CD4-positive, CD25-positive, alpha-beta regulatory T cell (primary cell): ENCODE results near the gene VPS18. TPM values are rescaled to one million over a fixed set of nuclear protein-coding genes. Genes with fewer than 3 reads are reported as not detected.
"Not testable (repeated sequence)": the region's sequence is repeated elsewhere in the genome, so short reads cannot be mapped to it uniquely, and the experiment has no call there.

Experiments
- ATAC-seq, 2 donors: fragments of 150-1000 bp; cut with Tn5 transposase; one replicate each; pipeline ENCODE4 v1.10.0; 2021; ENCODE audit warnings: low read depth in 2 of 2, moderate number of reproducible peaks in 2 of 2, moderate library complexity in 1 of 2
- DNase-seq, 3 donors: peaks; one replicate each; pipeline versions ENCODE4 v3.0.0 to v3.0.0-alpha.2; 2012 to 2022; ENCODE audit warnings: mixed read lengths in 1 of 3
- H3K27ac ChIP-seq: one replicate; pipeline ENCODE4 v1.7.0; 2013; ENCODE audit warnings: mild to moderate bottlenecking, low read length; ENCODE audit not compliant: insufficient read depth, poor library complexity, severe bottlenecking
- H3K27me3 ChIP-seq: one replicate; pipeline ENCODE4 v1.7.0; 2013; ENCODE audit warnings: low read length; ENCODE audit not compliant: control insufficient read depth, insufficient read depth
- H3K36me3 ChIP-seq: one replicate; pipeline ENCODE4 v1.7.0; 2013; ENCODE audit warnings: mild to moderate bottlenecking, low read length, moderate library complexity; ENCODE audit not compliant: control insufficient read depth, insufficient read depth
- H3K4me1 ChIP-seq: 2 replicates; pipeline ENCODE4 v1.7.0; 2013; ENCODE audit warnings: mild to moderate bottlenecking, low read length; ENCODE audit not compliant: insufficient read depth, control insufficient read depth, poor library complexity, severe bottlenecking
- H3K4me3 ChIP-seq: one replicate; pipeline ENCODE4 v1.7.0; 2013; ENCODE audit warnings: low read depth, mild to moderate bottlenecking, low read length, moderate library complexity
- H3K9me3 ChIP-seq, 2 experiments: 1 replicate in 1 of 2; 2 replicates in 1 of 2; pipeline ENCODE4 v1.7.0; 2013; ENCODE audit warnings: low read length in 2 of 2, mild to moderate bottlenecking in 1 of 2, moderate library complexity in 1 of 2; ENCODE audit not compliant: control insufficient read depth in 2 of 2
- H3K27ac Mint-ChIP-seq, 3 donors: one replicate each; pipeline ENCODE4 v1.8.0; 2020 to 2022; ENCODE audit warnings: mild to moderate bottlenecking in 3 of 3, mixed read lengths in 3 of 3, moderate library complexity in 2 of 3
- H3K27me3 Mint-ChIP-seq: one replicate; pipeline ENCODE4 v1.8.0; 2022; ENCODE audit warnings: mild to moderate bottlenecking, mixed read lengths
- H3K36me3 Mint-ChIP-seq: one replicate; pipeline ENCODE4 v1.8.0; 2020; ENCODE audit warnings: mixed read lengths
- H3K4me1 Mint-ChIP-seq, 4 donors: one replicate each; pipeline ENCODE4 v1.8.0; 2020 to 2022; ENCODE audit warnings: mixed read lengths in 4 of 4, mild to moderate bottlenecking in 1 of 4
- H3K4me3 Mint-ChIP-seq, 4 donors: one replicate each; pipeline ENCODE4 v1.8.0; 2020 to 2022; ENCODE audit warnings: mild to moderate bottlenecking in 4 of 4, mixed read lengths in 4 of 4, moderate library complexity in 3 of 4
- H3K9me3 Mint-ChIP-seq, 7 donors: one replicate each; pipeline ENCODE4 v1.8.0; 2020 to 2022; ENCODE audit warnings: mixed read lengths in 7 of 7, mild to moderate bottlenecking in 3 of 7, moderate library complexity in 2 of 7
- polyA plus RNA-seq, 4 donors: library from polyadenylated mRNA; unstranded; fragments of 300-500 nt; fragmentation: Illumina TruSeq; gene quantifications; one replicate each; pipeline ENCODE4 v1.2.3, GENCODE V29; 2021
- total RNA-seq: library from RNA; stranded (reverse); gene quantifications from one replicate; pipeline ENCODE4 v1.2.3, GENCODE V29; 2022

The VPS18 gene
- total and polyA plus RNA-seq, 5 donors from 2014 or later = 19.5 to 26.5 (median 25.1) TPM

DNA sequence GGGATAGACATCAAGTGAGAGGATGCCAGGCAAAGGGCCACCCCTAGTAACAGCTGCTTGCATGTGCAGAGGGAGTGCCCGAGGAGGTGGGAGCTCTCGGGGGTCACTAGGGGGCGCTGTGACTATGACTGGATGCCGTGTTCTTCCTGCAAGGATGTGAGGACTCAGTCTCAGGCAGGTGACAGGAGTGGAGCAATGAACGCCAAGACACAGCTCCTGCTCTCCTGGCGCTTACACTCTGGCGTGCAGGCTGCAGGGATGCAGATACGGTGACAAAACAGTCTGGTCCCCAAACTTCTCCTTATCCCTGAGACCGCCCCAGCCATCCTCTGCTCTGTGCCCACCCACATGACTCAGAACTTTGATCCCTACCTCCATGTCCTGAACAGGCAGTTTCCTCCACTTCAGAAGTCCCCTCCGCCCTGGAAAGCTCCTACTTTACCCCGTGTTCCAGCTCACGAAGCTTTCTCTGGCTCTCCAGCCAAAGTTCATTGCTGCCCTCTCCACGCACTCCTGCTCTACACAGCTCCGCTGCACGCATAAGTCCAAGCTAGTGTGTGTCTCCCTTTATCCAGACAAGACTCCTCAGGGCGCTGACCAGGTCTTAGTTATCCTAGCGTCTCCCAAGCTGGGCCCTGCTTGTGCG is 34.9 kb upstream of the VPS18 start:
- Mint-ChIP-seq H3K36me3 (peaks cover 3% of the 10 kb centered on the region), H3K27ac (peak overlapping the region in 2 of 3 donors; percentile 3 to 55), H3K9me3 (no peaks in the 10 kb centered on the region), H3K27me3 (peaks cover 10% of the 10 kb centered on the region), H3K4me1 (peaks cover 0 to 13% (median 6%) of the 10 kb centered on the region in 4 donors), H3K4me3 (no peak overlapping the region)
- Histone ChIP-seq H3K27me3 (no peaks in the 10 kb centered on the region), H3K4me3 (no peak overlapping the region), H3K4me1 (no peaks in the 10 kb centered on the region), H3K9me3 (no peaks in the 10 kb centered on the region), H3K27ac (no peak overlapping the region), H3K36me3 (no peaks in the 10 kb centered on the region)
- ATAC-seq (peak; percentile 62 to 63), DNase-seq (peak; percentile 62 to 88 (median 72))

DNA sequence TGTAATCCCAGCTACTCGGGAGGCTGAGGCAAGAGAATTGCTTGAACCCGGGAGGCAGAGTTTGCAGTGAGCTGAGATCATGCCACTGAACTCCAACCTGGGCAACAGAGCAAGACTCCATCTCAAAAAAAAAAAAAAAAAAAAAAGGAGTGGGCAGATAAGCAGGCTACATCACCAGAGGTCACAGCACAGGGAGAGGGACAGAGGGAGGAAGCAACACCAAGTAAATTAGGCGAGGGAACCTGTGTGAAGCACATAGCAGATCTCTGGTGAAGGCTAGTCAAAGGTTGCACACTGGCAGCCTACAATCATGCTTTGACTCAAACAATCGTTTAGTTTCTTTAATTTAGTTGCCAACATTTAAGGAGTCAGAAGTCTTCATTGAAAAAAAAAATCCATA is 33.1 kb upstream of the VPS18 start:
- H3K9me3 ChIP-seq, H3K36me3 Mint-ChIP-seq, H3K27me3 Mint-ChIP-seq, H3K27ac ChIP-seq, H3K36me3 ChIP-seq, H3K4me1 ChIP-seq, H3K27me3 ChIP-seq, H3K9me3 Mint-ChIP-seq, DNase-seq, ATAC-seq, H3K4me3 Mint-ChIP-seq, H3K4me3 ChIP-seq, H3K27ac Mint-ChIP-seq: not testable (repeated sequence)
- peaks cover 0 to 13% (median 6%) of the 10 kb centered on the region in 4 donors for H3K4me1 Mint-ChIP-seq

DNA sequence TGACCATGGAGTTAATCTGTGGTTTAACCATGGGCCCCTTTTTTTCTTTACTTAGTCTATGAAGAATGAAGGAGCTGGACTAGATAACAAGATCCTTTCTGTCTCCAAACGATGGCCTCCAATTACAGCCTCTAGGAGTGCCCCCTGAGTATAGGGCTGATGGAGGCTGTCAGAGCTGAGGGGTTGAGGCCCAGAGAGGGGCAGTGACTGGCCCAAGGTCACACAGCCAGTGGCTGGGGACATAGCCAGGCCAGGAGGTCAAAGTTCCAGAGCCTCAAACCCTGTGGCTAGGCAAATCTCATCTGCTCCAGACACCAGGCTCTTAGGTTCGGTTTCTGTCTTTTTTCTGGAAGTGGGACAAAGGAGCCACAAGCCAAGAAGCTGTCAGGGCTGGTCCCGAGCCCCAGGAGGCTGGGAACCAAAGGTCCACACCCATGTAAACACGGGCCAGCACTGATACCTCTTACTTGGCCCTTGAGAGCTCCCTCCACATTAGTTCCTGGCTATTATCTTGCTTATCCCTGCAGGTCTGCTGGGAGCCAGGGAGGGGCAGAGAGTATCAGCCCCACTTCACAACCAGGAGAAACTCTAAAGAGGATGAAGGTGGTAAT is 30.5 kb upstream of the VPS18 start:
- Histone ChIP-seq H3K36me3 (no peaks in the 10 kb centered on the region), H3K4me3 (no peak overlapping the region), H3K27ac (no peak overlapping the region), H3K9me3 (no peaks in the 10 kb centered on the region), H3K27me3 (no peaks in the 10 kb centered on the region), H3K4me1 (no peaks in the 10 kb centered on the region)
- Mint-ChIP-seq H3K27me3 (peaks cover 6% of the 10 kb centered on the region), H3K27ac (peak overlapping the region in 1 of 3 donors; percentile 43), H3K4me3 (no peak overlapping the region), H3K9me3 (no peaks in the 10 kb centered on the region), H3K36me3 (no peaks in the 10 kb centered on the region), H3K4me1 (peaks cover 0 to 6% (median 2%) of the 10 kb centered on the region in 4 donors)
- ATAC-seq = no peak
- DNase-seq = no peak

DNA sequence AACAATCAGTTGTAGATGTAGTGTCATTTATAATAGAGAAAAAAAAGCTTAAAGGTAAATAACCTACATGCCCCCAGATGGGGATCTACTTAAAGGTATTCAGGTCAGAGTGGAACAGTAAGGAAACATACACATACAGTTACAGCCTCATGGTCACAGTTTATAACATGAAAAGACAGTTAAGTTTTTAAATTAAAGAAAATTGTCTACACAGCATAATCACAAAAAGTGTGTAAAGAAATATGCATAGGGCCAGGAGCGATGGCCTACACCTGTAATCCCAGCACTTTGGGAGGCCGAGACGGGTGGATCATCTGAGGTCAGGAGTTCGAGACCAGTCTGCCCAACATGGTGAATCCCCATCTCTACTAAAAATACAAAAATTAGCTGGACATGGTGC is 27.1 kb upstream of the VPS18 start:
- H3K4me3 Mint-ChIP-seq = no peak overlapping the region
- Histone ChIP-seq H3K9me3 (no peaks in the 10 kb centered on the region), H3K4me3 (no peak overlapping the region), H3K36me3 (no peaks in the 10 kb centered on the region), H3K27ac (no peak overlapping the region), H3K27me3 (no peaks in the 10 kb centered on the region), H3K4me1 (no peaks in the 10 kb centered on the region)
- ATAC-seq (no peak), DNase-seq (no peak)
- peaks cover 0 to 2% (median 0%) of the 10 kb centered on the region in 7 donors for H3K9me3 Mint-ChIP-seq
- no peaks in the 10 kb centered on the region for H3K36me3 Mint-ChIP-seq
- H3K4me1 Mint-ChIP-seq = peaks cover 0 to 6% (median 0%) of the 10 kb centered on the region in 4 donors
- no peak overlapping the region for H3K27ac Mint-ChIP-seq
- H3K27me3 Mint-ChIP-seq = no peaks in the 10 kb centered on the region

DNA sequence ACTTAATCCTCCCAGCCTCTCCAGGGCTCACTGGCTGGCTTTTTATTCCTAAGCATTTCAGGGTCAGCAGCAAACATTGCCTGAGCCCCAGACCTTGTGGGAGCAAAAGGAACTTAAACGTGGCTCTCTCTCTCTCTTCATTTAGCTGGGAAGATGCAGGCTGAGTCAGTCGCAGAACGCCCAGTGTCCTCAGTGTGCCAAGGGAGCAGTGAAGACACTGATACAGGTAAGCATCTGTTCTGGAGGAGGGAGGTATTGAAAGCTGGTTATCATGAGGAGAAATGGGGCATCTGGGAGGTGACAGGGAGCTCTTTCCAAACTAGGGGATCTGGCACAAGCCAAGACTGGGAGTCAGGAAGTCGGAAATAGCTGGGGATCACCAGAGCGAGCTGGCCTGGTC is 24.6 kb upstream of the VPS18 start:
- Mint-ChIP-seq H3K9me3 (peaks cover 0 to 2% (median 0%) of the 10 kb centered on the region in 7 donors), H3K27ac (peak overlapping the region in 1 of 3 donors; percentile 21)
- H3K9me3 ChIP-seq = no peaks in the 10 kb centered on the region

DNA sequence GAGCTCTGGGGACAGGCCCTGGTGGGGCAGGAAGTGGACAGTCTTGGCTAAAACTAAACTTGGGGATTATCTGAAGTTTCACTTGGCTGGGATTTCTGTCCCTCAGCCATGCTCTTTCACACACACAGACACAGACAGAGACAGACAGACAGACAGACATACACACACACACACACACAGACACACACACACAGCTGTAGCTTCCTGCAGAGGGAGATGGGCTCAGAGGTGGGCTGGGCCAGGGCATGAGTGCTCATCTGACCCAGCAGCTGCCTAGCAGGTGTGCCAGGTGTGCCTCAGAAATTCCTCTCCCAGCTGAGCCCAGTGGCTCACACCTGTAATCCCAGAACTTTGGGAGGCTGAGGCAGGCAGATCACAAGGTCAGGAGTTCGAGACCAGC is 23.5 kb upstream of the VPS18 start:
- H3K36me3 ChIP-seq = no peaks in the 10 kb centered on the region
- peaks cover 14% of the 10 kb centered on the region for H3K4me1 ChIP-seq
- peak overlapping the region in 1 of 4 donors; percentile 48 for H3K4me3 Mint-ChIP-seq
- peaks cover 0 to 2% (median 0%) of the 10 kb centered on the region in 7 donors for H3K9me3 Mint-ChIP-seq
- peaks cover 0 to 18% (median 2%) of the 10 kb centered on the region in 4 donors for H3K4me1 Mint-ChIP-seq
- H3K4me3 ChIP-seq = no peak overlapping the region
- ATAC-seq = no peak
- H3K27ac ChIP-seq = no peak overlapping the region
- H3K36me3 Mint-ChIP-seq = no peaks in the 10 kb centered on the region
- no peak for DNase-seq
- H3K27ac Mint-ChIP-seq = peak overlapping the region in 1 of 3 donors; percentile 38
- no peaks in the 10 kb centered on the region for H3K9me3 ChIP-seq
- no peaks in the 10 kb centered on the region for H3K27me3 ChIP-seq
- peaks cover 5% of the 10 kb centered on the region for H3K27me3 Mint-ChIP-seq

More for the DNA sequence above, 24.6 kb upstream of the VPS18 start:
- DNase-seq (no peak), ATAC-seq (no peak)
- Histone ChIP-seq H3K27ac (no peak overlapping the region), H3K27me3 (no peaks in the 10 kb centered on the region), H3K36me3 (no peaks in the 10 kb centered on the region), H3K4me3 (no peak overlapping the region), H3K4me1 (peaks cover 14% of the 10 kb centered on the region)
- H3K4me3 Mint-ChIP-seq = peak overlapping the region in 1 of 4 donors; percentile 80
- peaks cover 0 to 18% (median 2%) of the 10 kb centered on the region in 4 donors for H3K4me1 Mint-ChIP-seq
- no peaks in the 10 kb centered on the region for H3K36me3 Mint-ChIP-seq
- peaks cover 5% of the 10 kb centered on the region for H3K27me3 Mint-ChIP-seq

DNA sequence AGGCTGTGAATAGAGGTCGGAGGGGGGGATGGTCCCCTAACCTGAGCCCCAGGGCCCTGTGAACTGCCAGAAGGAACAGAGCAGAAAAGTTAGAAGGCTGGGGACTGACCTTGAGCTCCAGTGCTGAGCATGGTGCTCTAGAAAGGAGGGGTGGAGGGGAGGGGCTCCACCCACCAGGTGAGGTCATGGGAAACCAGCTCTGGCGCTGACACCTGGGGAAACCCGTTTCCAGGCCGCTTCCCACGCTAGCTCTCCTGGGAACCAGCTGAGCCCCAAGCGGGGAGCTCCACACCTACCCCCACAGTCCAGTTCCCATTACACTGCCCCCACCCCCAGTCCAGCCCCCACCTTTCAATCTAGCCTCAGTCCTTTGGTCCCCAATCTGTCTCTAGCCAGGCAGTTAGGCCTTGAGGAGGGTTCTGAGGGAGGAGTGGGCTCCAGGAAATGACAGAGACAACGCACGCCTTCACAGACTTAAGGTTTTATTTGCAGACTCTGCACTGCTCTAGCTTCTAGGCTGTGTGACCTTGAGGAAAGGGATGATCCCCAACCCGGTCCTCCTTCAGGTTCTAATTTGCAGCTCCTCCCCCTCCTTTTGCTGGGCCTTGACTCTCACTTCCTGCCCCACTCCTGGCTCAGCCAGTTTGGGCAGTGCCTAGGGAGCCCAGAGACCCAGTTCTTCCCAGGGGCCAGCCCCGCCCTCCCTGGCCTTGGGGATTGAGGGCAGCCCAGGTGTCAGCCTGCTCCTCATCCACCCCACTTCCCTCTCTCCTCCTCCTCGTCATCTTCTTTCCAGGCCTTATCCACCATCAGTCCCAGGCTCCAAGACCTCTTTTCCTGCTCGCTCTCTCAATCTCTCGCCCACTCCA is 22.3 kb upstream of the VPS18 start:
- Histone ChIP-seq H3K4me3 (no peak overlapping the region), H3K36me3 (no peaks in the 10 kb centered on the region), H3K27ac (no peak overlapping the region), H3K4me1 (peaks cover 14% of the 10 kb centered on the region), H3K9me3 (no peaks in the 10 kb centered on the region), H3K27me3 (no peaks in the 10 kb centered on the region)
- DNase-seq (no peak), ATAC-seq (no peak)
- H3K9me3 Mint-ChIP-seq = peaks cover 0 to 2% (median 0%) of the 10 kb centered on the region in 7 donors
- H3K36me3 Mint-ChIP-seq = no peaks in the 10 kb centered on the region
- H3K27ac Mint-ChIP-seq = peak overlapping the region; percentile 12 to 76 (median 28)
- peaks cover 0 to 18% (median 2%) of the 10 kb centered on the region in 4 donors for H3K4me1 Mint-ChIP-seq
- peak overlapping the region; percentile 58 to 86 (median 70) for H3K4me3 Mint-ChIP-seq
- peaks cover 5% of the 10 kb centered on the region for H3K27me3 Mint-ChIP-seq
